Fibroblast of the aortic adventitia (primary cell): ENCODE measurements around the gene MYO5B. TPM values are rescaled to one million over a fixed set of nuclear protein-coding genes. Genes with fewer than 3 reads are reported as not detected.

Experiments used
- DNase-seq: peaks from one replicate; pipeline ENCODE4 v3.0.0-alpha.2; 2010; ENCODE audit warnings: low read depth
- H3K4me3 ChIP-seq: 2 replicates; pipeline ENCODE4 v1.5.1; 2011; ENCODE audit warnings: low read depth, mild to moderate bottlenecking, control low read depth, low read length, moderate library complexity
- total RNA-seq: library from RNA; depleted of rRNA; stranded (reverse); fragments of >200 nt; gene quantifications from 2 replicates; pipeline ENCODE4 v1.2.3, GENCODE V29; 2012; ENCODE audit warnings: low replicate concordance
- TF ChIP-seq, protein P1 (sequence below): IDR thresholded peaks from 2 replicates; pipeline ENCODE4 v1.5.1; 2011; ENCODE audit warnings: mild to moderate bottlenecking, low read length, control low read depth, inconsistent platforms; ENCODE audit not compliant: insufficient read depth

MYO5B gene
- total RNA-seq, 1 donor, result 0.09 TPM

DNA sequence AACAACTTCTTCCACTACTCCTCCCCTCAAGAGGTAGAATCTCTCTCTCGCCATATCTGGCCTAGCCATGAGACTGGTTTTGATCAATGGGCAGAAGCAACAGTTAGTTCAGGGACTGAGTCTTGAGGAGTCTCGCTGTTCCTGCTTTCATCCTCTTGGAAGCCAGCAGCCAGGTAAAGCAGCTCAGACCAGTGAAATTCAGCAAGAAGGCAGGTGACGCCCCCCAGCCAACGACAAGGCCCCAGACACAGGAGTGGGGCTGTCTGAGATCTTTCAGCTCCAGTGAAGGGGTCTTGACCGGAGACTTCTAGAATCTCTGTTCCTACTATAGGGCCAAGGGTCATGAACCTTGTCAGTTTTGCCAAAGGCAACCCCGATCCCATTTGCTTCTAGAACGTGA is 341.9 kb downstream of the MYO5B start:
- H3K4me3 ChIP-seq, result no peak overlapping the region
- no peak for DNase-seq
- TF ChIP-seq, protein P1, sequence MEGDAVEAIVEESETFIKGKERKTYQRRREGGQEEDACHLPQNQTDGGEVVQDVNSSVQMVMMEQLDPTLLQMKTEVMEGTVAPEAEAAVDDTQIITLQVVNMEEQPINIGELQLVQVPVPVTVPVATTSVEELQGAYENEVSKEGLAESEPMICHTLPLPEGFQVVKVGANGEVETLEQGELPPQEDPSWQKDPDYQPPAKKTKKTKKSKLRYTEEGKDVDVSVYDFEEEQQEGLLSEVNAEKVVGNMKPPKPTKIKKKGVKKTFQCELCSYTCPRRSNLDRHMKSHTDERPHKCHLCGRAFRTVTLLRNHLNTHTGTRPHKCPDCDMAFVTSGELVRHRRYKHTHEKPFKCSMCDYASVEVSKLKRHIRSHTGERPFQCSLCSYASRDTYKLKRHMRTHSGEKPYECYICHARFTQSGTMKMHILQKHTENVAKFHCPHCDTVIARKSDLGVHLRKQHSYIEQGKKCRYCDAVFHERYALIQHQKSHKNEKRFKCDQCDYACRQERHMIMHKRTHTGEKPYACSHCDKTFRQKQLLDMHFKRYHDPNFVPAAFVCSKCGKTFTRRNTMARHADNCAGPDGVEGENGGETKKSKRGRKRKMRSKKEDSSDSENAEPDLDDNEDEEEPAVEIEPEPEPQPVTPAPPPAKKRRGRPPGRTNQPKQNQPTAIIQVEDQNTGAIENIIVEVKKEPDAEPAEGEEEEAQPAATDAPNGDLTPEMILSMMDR, result no peak

DNA sequence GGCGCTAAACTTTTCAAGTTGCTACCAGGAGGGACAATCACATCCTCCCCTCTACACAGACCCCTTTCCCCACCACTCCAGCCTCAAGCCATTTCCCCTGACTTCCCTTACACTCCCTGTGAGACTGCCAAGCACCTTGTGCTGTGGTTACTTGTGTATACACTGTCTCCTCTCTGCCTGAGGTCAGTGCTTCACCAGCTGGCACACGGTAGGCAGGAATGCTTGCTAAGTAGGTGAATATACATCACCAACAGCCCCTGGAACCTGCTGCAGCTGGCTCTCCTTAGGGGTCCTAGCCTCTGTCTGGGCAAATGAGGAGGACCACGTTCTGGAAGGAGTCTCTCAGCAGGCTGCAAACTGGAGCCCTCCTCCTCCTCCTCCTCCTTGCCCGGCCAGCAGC is 343.3 kb downstream of the MYO5B start:
- no peak for DNase-seq
- no peak overlapping the region for H3K4me3 ChIP-seq

DNA sequence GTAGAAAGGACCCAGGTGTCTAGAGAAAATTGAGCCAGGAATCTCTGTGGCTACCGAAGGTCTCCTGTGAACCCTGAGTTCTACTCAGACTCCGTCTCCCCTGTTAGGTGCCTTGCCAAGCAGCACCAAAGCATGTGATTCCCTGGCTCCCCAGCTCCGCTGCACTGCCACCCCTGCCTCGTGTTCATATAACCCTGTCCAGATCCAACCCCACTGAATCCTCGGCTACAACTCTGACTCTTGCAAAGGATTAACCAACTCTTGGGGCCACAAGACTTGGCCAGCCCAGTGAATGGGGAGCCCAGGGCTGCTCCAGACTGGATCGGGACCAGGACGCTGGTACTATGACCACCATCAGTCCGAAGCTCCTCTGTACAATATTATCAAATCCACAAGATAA is 344.3 kb downstream of the MYO5B start:
- no peak overlapping the region for H3K4me3 ChIP-seq
- TF ChIP-seq, protein P1, result no peak
- no peak for DNase-seq

More for the DNA sequence above, 343.3 kb downstream of the MYO5B start:
- TF ChIP-seq, protein P1, result no peak

DNA sequence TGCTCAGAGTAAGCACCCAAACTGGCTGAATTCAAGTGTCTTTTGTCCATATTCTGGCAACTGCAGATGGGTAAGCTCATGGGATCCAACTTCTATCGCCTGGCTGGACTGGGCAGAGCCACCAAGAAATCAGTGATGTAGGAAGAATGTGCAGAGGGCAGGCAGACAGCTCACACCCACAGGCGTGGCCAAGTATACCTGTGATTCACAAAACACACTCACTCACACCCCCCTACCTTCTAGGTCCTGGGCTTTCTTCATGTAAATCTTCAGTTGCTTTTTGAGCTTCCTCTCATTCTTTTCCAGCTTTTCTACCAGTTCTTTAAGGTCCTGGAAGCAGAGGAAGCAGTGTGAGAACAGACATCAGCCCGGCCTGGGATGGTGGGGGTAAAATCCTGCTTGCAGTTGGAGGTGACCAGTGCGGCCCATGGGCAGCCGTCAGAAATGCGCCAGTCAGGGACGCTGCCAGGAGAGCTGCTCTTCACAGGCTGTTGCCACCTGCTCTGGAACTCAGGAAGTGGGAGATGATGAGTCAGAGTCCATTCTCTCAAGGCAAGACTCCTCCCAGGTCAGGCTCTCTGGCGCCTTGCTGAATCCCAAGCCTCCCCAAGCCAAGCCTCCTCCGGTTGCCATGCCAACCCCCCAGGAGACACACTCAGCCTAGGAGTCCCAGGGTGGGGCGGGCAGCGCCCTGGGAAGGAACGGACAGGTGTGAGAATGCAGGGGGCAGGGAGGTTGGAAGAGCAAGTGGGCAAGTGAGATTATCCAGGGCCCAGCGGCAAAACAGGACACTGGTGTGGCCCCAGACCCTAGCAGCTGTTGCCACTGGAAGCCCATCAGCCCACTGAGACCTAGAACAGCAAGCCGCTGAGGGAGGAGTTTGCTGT is 345.4 kb downstream of the MYO5B start:
- TF ChIP-seq, protein P1, result no peak
- no peak overlapping the region for H3K4me3 ChIP-seq
- peak; percentile 78 for DNase-seq

DNA sequence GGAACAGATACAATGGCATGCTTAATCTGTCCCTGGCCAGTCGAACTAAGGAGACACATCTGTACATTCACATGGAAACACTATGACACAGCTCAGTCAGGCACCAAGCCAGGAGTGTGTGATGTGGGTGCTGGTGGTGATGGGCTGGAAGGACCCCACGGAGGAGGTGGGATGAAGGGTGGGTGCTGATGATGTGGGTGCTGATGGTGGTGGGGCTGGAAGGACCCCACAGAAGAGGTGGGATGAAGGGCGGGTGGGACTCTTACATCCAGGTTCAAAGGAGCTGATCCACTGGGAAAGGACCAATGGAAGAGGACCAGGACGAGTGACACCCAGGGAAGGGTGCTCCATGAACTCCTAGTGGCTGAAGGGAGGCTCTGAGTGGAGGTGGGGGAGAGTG is 346.8 kb downstream of the MYO5B start:
- no peak for DNase-seq
- TF ChIP-seq, protein P1, result no peak
- no peak overlapping the region for H3K4me3 ChIP-seq

DNA sequence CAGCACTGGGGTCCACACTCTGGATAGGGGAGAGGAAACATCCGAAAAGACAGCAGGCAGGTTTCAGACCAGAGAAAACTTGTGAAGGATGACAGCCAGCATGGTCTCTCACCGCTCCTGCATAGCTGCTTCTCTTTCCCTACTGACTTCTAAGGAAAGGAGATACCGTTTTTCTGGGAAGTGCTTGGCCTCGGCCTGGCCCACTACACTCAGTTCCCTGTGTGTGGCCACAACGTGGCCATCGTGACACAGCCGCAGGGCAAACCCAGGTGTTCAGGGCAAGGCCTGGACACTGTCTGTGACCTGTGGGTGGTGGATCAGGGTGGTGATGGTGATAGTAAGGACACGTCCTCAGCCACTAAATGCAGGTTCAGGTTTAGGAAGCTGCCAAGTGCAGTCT is 347.4 kb downstream of the MYO5B start:
- TF ChIP-seq, protein P1, result no peak
- no peak for DNase-seq

More for the DNA sequence above, 347.4 kb downstream of the MYO5B start:
- H3K4me3 ChIP-seq, result no peak overlapping the region
